Small intestine (tissue), 7 donors: ENCODE results near the gene CLCNKB. TPM values are rescaled to one million over a fixed set of nuclear protein-coding genes. Genes with fewer than 3 reads are reported as not detected.
A peak's percentile ranks its signal among the peaks of the same experiment; 100 is the strongest.
"Not testable (repeated sequence)": the region's sequence is repeated elsewhere in the genome, so short reads cannot be mapped to it uniquely, and the experiment has no call there.

ENCODE experiments used
- DNase-seq, 2 donors: peaks; one replicate each; pipeline versions ENCODE4 v3.0.0 to v3.0.0-alpha.2; 2013
- FAIRE-seq: peaks from 2 replicates; lab custom pipeline; 2012; peaks lifted over from hg19 to GRCh38; lab: Jason Lieb, UNC
- H3K27ac ChIP-seq, 3 donors: one replicate each; pipeline ENCODE4 v1.5.1; 2013; ENCODE audit warnings: low read length in 2 of 3, mild to moderate bottlenecking in 2 of 3, control low read depth in 1 of 3, inconsistent platforms in 1 of 3, low read depth in 1 of 3, moderate library complexity in 1 of 3
- H3K27me3 ChIP-seq, 3 donors: one replicate each; pipeline ENCODE4 v1.6.1; 2013; ENCODE audit warnings: low read length in 3 of 3, inconsistent platforms in 1 of 3; ENCODE audit not compliant: control insufficient read depth in 3 of 3, insufficient read depth in 3 of 3
- H3K36me3 ChIP-seq, 3 donors: one replicate each; pipeline ENCODE4 v1.6.1; 2013; ENCODE audit warnings: low read length in 3 of 3, inconsistent platforms in 1 of 3, low read depth in 1 of 3, mild to moderate bottlenecking in 1 of 3, moderate library complexity in 1 of 3; ENCODE audit not compliant: control insufficient read depth in 3 of 3, insufficient read depth in 2 of 3
- H3K4me1 ChIP-seq, 3 donors: one replicate each; pipeline ENCODE4 v1.6.1; 2013; ENCODE audit warnings: low read length in 2 of 3, inconsistent platforms in 1 of 3, low read depth in 1 of 3, mild to moderate bottlenecking in 1 of 3, moderate library complexity in 1 of 3; ENCODE audit not compliant: control insufficient read depth in 3 of 3, insufficient read depth in 2 of 3
- H3K4me3 ChIP-seq, 3 donors: one replicate each; pipeline ENCODE4 v1.5.1; 2013; ENCODE audit warnings: low read length in 3 of 3, control low read depth in 1 of 3, inconsistent platforms in 1 of 3, low read depth in 1 of 3, mild to moderate bottlenecking in 1 of 3, moderate library complexity in 1 of 3
- H3K9me3 ChIP-seq, 2 donors: one replicate each; pipeline ENCODE4 v1.6.1; 2013; ENCODE audit warnings: low read depth in 1 of 2, low read length in 1 of 2; ENCODE audit not compliant: control insufficient read depth in 2 of 2, insufficient read depth in 1 of 2
- WGBS, 3 donors: extraction: QIAGEN DNeasy Blood & Tissue Kit; methylation state at CpG; one replicate each; pipeline ENCODE4 v1.1.7; 2013; 5-methylcytosine and 5-hydroxymethylcytosine counted together
- polyA plus RNA-seq, 4 donors: library from polyadenylated mRNA; stranded (reverse) in 3 of 4; unstranded in 1 of 4; fragments of 200-250 nt in 3 of 4; fragments of 120-200 nt in 1 of 4; gene quantifications; one replicate each; pipeline versions ENCODE4 v1.2.1 to v1.2.3, GENCODE V29; 2013
- donor health status: healthy with polysubstance abuse.
- donor health status: control.
- donor health status: control.
- donor health status: Bipolar disorder and iron deficiency.
- donor health status: healthy.

The CLCNKB gene
- polyA plus RNA-seq, 4 donors = 0.04 to 0.19 TPM; not detected in 2

DNA sequence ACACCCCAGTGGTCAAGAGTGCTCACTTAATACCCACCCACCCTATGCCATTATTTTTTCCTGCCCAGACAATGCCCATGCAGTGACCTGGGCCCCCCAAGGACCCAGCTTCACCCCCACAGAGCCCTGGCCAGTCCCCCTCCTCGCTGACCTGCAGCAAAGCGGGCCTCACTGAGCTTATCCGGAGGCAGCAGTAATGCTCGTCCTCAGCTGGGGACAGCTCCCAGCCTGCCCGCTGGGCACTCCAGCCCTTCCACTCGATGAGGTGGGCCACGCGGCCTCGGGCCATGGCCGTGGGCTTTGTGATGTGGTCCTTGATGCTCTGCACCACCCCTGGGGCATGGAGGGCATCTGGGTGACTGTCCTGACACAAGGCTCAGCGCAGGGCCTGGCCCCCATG, 7.1 kb upstream of the CLCNKB start:
- 83 to 91% (median 88%) methylated on average over 10 of the region's 11 CpGs for WGBS, 3 donors
- H3K9me3 ChIP-seq, H3K27ac ChIP-seq, H3K27me3 ChIP-seq, H3K4me3 ChIP-seq, H3K36me3 ChIP-seq, FAIRE-seq, H3K4me1 ChIP-seq, DNase-seq: not testable (repeated sequence)

DNA sequence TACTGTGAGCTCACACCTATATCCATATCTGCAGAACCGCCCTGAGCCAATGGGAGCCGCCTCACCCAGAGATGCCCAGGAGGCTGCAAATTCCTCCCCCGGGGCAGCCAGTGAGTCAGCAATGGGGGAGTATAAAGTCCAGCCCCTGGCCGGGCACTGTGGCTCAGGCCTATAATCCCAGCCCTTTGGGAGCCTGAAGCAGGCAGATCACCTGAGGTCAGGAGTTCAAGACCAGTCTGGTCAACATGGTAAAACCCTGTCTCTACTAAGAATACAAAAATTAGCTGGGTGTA, 5.0 kb upstream of the CLCNKB start:
- no peak for FAIRE-seq
- no peaks in the 10 kb centered on the region for H3K36me3 ChIP-seq
- peak in 1 of 2 donors; percentile 65 for DNase-seq

DNA sequence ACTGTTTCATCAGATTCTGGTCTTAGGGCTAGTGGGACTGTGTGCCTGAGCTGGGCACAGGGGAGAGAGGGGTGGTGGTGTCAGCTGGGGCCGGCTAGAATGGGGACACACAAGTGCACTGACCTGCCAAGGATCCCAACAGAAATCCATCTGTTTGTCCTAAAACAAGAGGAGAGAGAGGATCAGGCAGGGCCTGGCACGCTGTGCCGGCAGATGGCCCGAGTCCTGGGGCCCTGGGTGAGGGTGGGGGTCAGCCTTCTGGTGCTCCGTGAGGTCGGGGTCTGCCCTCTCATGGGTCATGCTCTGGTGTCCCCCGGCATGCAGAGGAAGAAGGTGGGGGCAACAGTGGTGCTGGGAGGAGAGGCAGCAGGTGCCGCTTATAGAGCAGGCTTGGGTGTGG, 3.7 kb upstream of the CLCNKB start:
- not testable (repeated sequence) for DNase-seq, H3K4me3 ChIP-seq, H3K9me3 ChIP-seq, H3K4me1 ChIP-seq, FAIRE-seq, H3K27me3 ChIP-seq, H3K36me3 ChIP-seq, H3K27ac ChIP-seq
- WGBS, 3 donors = 62 to 70% (median 66%) methylated on average over 7 to 8 of the region's 8 CpGs

More for the DNA sequence above, 5.0 kb upstream of the CLCNKB start:
- Histone ChIP-seq H3K27ac (no peak overlapping the region), H3K4me3 (no peak overlapping the region), H3K4me1 (no peaks in the 10 kb centered on the region), H3K27me3 (no peaks in the 10 kb centered on the region), H3K9me3 (no peaks in the 10 kb centered on the region)
- WGBS, 3 donors = 15 to 62% (median 33%) methylated on average over 4 of the region's 4 CpGs

DNA sequence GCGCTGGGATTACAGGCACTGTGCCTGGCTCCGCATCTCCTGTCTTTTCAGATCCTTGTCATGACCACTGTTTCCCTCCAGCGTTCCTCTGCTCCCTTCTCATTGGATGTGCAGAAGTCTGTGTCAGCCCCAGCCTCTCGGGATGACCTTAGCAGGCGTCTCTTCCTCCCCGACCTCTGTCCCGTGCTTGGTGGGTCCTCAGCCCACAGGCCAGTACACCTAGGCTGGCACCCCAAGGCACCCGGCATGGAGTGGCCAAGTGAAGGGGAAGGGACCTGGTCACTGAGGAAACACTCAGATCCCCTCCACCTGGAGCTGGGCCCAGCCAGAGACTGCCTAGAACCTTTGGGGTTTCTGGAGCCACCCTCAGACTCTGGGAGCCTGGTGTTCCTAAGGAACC, 2.4 kb upstream of the CLCNKB start:
- 71 to 88% (median 87%) methylated on average over 8 of the region's 8 CpGs for WGBS, 3 donors
- Histone ChIP-seq H3K4me3 (no peak overlapping the region), H3K27ac (no peak overlapping the region), H3K4me1 (no peaks in the 10 kb centered on the region), H3K9me3 (no peaks in the 10 kb centered on the region), H3K27me3 (no peaks in the 10 kb centered on the region), H3K36me3 (no peaks in the 10 kb centered on the region)
- DNase-seq (no peak), FAIRE-seq (no peak)

DNA sequence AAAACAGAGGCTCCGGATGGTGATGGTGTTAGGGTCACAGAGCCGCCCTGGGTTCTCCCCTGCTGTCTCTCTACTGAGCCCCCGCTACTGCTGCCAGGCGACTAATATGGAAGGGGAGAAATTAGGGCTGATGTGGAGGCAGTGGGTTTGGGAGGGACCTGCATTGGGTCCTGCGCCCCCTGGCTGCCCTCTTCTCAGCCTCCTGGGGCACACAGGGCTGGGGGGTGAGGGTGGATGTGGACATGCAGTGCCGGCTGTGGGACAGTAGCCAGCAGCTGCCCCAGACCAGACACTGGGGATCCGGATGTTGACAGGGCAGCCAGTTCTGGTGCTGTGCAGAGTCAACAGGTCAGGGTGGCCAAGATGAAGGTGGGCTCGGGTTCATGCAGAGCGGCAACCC, 1.5 kb upstream of the CLCNKB start:
- Histone ChIP-seq H3K4me1 (no peaks in the 10 kb centered on the region), H3K27me3 (no peaks in the 10 kb centered on the region), H3K9me3 (no peaks in the 10 kb centered on the region), H3K36me3 (no peaks in the 10 kb centered on the region), H3K4me3 (no peak overlapping the region), H3K27ac (no peak overlapping the region)
- WGBS, 3 donors = 82 to 89% (median 84%) methylated on average over 9 of the region's 9 CpGs
- FAIRE-seq (no peak), DNase-seq (no peak)

DNA sequence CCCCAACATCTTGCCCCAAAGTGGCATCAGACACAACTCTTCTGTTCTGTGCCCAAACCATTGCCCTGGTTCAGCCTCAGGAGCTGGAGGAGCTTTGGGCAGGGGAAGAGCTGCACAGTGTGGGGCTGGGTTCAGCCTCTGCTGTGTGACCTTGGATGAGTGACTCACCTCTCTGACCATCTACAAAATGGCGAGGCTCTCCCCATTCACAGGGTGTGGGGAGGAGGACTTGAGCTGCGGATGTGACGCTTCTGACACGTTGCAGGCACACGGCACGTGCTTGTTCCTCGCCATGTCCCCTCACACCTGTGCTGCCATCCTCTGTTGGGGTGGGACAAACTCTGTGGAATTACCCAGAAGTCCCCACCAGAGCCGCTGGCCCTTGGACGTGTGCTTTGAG, 928 bp upstream of the CLCNKB start:
- not testable (repeated sequence) for FAIRE-seq, H3K27ac ChIP-seq

DNA sequence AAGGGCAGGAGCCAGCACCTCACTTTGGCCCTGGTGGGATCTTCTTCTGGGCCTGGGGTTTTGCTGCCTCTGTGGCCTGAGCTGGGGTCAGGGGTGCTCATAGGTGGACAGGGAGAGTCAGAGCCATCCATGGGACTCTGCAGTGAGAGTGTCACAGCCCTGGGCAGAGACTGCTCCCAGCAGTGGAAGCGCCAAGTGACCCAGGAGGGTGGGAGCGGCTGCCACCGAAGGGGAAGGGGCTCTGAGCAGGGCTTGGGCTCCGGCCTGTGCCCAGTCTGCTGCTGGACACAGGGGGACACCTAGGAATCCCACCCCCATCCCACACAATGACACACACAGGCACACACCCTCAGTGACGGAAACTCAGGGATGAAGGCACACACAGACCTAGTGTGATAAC, 368 bp downstream of the CLCNKB start:
- H3K27ac ChIP-seq = no peak overlapping the region
- DNase-seq (no peak), FAIRE-seq (no peak)
- H3K4me1 ChIP-seq = peaks cover 0 to 3% (median 0%) of the 10 kb centered on the region in 3 donors
- WGBS, 3 donors = 82 to 88% (median 85%) methylated on average over 4 to 5 of the region's 5 CpGs
- no peaks in the 10 kb centered on the region for H3K27me3 ChIP-seq
- H3K4me3 ChIP-seq = no peak overlapping the region
- no peaks in the 10 kb centered on the region for H3K36me3 ChIP-seq
- no peaks in the 10 kb centered on the region for H3K9me3 ChIP-seq

More for the DNA sequence above, 928 bp upstream of the CLCNKB start:
- not testable (repeated sequence) for DNase-seq, H3K9me3 ChIP-seq, H3K4me3 ChIP-seq, H3K36me3 ChIP-seq, H3K27me3 ChIP-seq, H3K4me1 ChIP-seq
- WGBS, 3 donors = 67 to 85% (median 77%) methylated on average over 9 of the region's 9 CpGs

DNA sequence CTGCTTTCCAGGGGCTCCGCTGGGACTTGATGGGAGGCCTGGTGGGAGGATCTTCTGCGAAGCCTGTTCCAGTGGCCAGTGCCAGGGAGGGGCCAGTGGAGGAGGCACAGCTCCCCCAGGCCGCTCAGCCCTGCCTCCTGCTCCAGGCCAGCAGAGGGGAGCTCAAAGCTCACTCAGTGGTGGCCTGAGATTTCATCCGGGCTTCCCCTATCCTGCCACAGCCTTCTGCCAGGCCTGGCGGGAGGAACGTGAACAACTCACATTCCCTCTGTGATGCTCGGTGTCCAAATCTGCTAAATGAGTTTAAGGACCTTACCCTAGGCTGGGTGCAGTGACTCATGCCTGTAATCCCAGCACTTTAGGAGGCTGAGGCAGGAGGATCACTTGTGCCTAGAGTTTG, 3.3 kb downstream of the CLCNKB start:
- Histone ChIP-seq H3K27ac (no peak overlapping the region), H3K36me3 (no peaks in the 10 kb centered on the region), H3K9me3 (no peaks in the 10 kb centered on the region), H3K27me3 (no peaks in the 10 kb centered on the region), H3K4me1 (peaks cover 0 to 10% (median 0%) of the 10 kb centered on the region in 3 donors), H3K4me3 (no peak overlapping the region)
- FAIRE-seq = no peak
- 37 to 67% (median 50%) methylated on average over 7 of the region's 7 CpGs for WGBS, 3 donors
- DNase-seq = no peak

DNA sequence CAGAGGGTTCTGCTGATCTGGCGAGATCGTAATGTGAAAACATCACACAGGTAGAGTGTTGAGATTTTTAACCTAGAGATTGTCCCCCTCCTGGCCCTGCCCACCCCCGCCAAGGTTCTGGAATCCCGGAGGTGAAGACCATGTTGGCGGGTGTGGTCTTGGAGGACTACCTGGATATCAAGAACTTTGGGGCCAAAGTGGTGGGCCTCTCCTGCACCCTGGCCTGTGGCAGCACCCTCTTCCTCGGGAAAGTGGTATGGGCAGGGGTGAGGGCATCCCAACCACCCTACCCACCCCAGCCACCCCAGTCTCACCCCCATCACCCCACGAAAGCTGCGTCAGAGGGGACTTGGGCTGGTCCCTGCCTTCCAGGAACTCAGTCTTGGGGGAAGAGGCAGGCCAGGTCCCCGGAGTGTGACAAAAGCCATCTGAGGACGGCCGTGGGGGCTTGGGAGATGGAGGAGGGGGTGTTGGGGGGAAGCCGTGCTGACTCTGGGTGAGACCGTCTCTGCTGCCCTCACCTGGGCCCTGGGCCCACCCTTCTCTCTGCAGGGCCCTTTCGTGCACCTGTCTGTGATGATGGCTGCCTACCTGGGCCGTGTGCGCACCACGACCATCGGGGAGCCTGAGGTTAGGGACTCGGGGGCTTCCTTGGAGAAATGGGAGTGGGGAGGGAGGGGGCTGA, 4.4 kb downstream of the CLCNKB start:
- H3K36me3 ChIP-seq = no peaks in the 10 kb centered on the region
- H3K4me3 ChIP-seq = no peak overlapping the region
- H3K27ac ChIP-seq = no peak overlapping the region
- H3K4me1 ChIP-seq = peaks cover 0 to 10% (median 0%) of the 10 kb centered on the region in 3 donors
- H3K9me3 ChIP-seq = no peaks in the 10 kb centered on the region
- DNase-seq = no peak
- no peak for FAIRE-seq
- H3K27me3 ChIP-seq = no peaks in the 10 kb centered on the region
- WGBS, 3 donors = 70 to 81% (median 78%) methylated on average over 14 to 19 of the region's 19 CpGs
